Measurements from ENCODE around the gene NKIRAS2.

NKIRAS2 gene

GRCh38 chr17:42027961-42028790 is 8.3 kb downstream of the NKIRAS2 start:
- Mint-ChIP-seq H3K4me1 (ENCODE audit: low read depth) (peaks cover 9% of the 10 kb centered on the region), H3K27ac (no peak overlapping the region), H3K27me3 (ENCODE audit: low read depth) (no peaks in the 10 kb centered on the region), H3K4me3 (no peak overlapping the region), H3K9me3 (no peaks in the 10 kb centered on the region), H3K36me3 (ENCODE audit: low read depth) (peaks cover 6% of the 10 kb centered on the region)

GRCh38 chr17:42028791-42029127 is 8.9 kb downstream of the NKIRAS2 start:
- Mint-ChIP-seq H3K9me3 (no peaks in the 10 kb centered on the region), H3K27me3 (ENCODE audit: low read depth) (no peaks in the 10 kb centered on the region), H3K4me1 (ENCODE audit: low read depth) (peaks cover 11% of the 10 kb centered on the region), H3K27ac (peak overlapping the region; percentile 38), H3K4me3 (no peak overlapping the region), H3K36me3 (ENCODE audit: low read depth) (peaks cover 6% of the 10 kb centered on the region)

GRCh38 chr17:42031584-42031983 is 11.7 kb downstream of the NKIRAS2 start:
- Mint-ChIP-seq H3K36me3 (ENCODE audit: low read depth) (no peaks in the 10 kb centered on the region), H3K9me3 (no peaks in the 10 kb centered on the region), H3K27me3 (ENCODE audit: low read depth) (no peaks in the 10 kb centered on the region), H3K27ac (no peak overlapping the region), H3K4me3 (no peak overlapping the region), H3K4me1 (ENCODE audit: low read depth) (peaks cover 12% of the 10 kb centered on the region)

GRCh38 chr17:42034059-42034458 is 14.2 kb downstream of the NKIRAS2 start:
- peaks cover 8% of the 10 kb centered on the region for H3K4me1 Mint-ChIP-seq (ENCODE audit: low read depth)
- no peaks in the 10 kb centered on the region for H3K27me3 Mint-ChIP-seq (ENCODE audit: low read depth)
- H3K36me3 Mint-ChIP-seq (ENCODE audit: low read depth) = no peaks in the 10 kb centered on the region
- no peak overlapping the region for H3K4me3 Mint-ChIP-seq
- H3K9me3 Mint-ChIP-seq = no peaks in the 10 kb centered on the region
- peak overlapping the region; percentile 22 for H3K27ac Mint-ChIP-seq

GRCh38 chr17:42038221-42038973 is 18.5 kb downstream of the NKIRAS2 start:
- peak overlapping the region; percentile 15 for H3K27ac Mint-ChIP-seq
- H3K4me3 Mint-ChIP-seq = no peak overlapping the region
- H3K4me1 Mint-ChIP-seq (ENCODE audit: low read depth) = peaks cover 8% of the 10 kb centered on the region
- no peaks in the 10 kb centered on the region for H3K36me3 Mint-ChIP-seq (ENCODE audit: low read depth)
- no peaks in the 10 kb centered on the region for H3K9me3 Mint-ChIP-seq
- peaks cover 5% of the 10 kb centered on the region for H3K27me3 Mint-ChIP-seq (ENCODE audit: low read depth)

- H3K4me1 Mint-ChIP-seq (ENCODE audit: low read depth) = no peaks in the 10 kb centered on the region
- H3K36me3 Mint-ChIP-seq (ENCODE audit: low read depth) = no peaks in the 10 kb centered on the region
- no peak overlapping the region for H3K4me3 Mint-ChIP-seq
- no peak overlapping the region for H3K27ac Mint-ChIP-seq
- peaks cover 5% of the 10 kb centered on the region for H3K27me3 Mint-ChIP-seq (ENCODE audit: low read depth)
- no peaks in the 10 kb centered on the region for H3K9me3 Mint-ChIP-seq
Observed at GRCh38 chr17:42039794-42040763, 20.2 kb downstream of the NKIRAS2 start.

GRCh38 chr17:42040818-42041217 is 20.9 kb downstream of the NKIRAS2 start:
- Mint-ChIP-seq H3K4me1 (ENCODE audit: low read depth) (no peaks in the 10 kb centered on the region), H3K4me3 (no peak overlapping the region), H3K27me3 (ENCODE audit: low read depth) (peaks cover 9% of the 10 kb centered on the region), H3K27ac (no peak overlapping the region), H3K9me3 (no peaks in the 10 kb centered on the region), H3K36me3 (ENCODE audit: low read depth) (no peaks in the 10 kb centered on the region)

GRCh38 chr17:42041619-42042018 is 21.7 kb downstream of the NKIRAS2 start:
- Mint-ChIP-seq H3K27ac (no peak overlapping the region), H3K9me3 (no peaks in the 10 kb centered on the region), H3K4me3 (no peak overlapping the region), H3K27me3 (ENCODE audit: low read depth) (peaks cover 11% of the 10 kb centered on the region), H3K36me3 (ENCODE audit: low read depth) (no peaks in the 10 kb centered on the region), H3K4me1 (ENCODE audit: low read depth) (no peaks in the 10 kb centered on the region)

GRCh38 chr17:42042598-42043319 is 22.9 kb downstream of the NKIRAS2 start:
- Mint-ChIP-seq H3K36me3 (ENCODE audit: low read depth) (no peaks in the 10 kb centered on the region), H3K4me1 (ENCODE audit: low read depth) (no peaks in the 10 kb centered on the region), H3K4me3 (no peak overlapping the region), H3K9me3 (no peaks in the 10 kb centered on the region), H3K27ac (no peak overlapping the region), H3K27me3 (ENCODE audit: low read depth) (peaks cover 11% of the 10 kb centered on the region)

GRCh38 chr17:42045719-42046118 is 25.8 kb downstream of the NKIRAS2 start:
- Mint-ChIP-seq H3K27me3 (ENCODE audit: low read depth) (peaks cover 31% of the 10 kb centered on the region), H3K9me3 (no peaks in the 10 kb centered on the region), H3K4me1 (ENCODE audit: low read depth) (peaks cover 2% of the 10 kb centered on the region), H3K27ac (no peak overlapping the region), H3K4me3 (no peak overlapping the region), H3K36me3 (ENCODE audit: low read depth) (no peaks in the 10 kb centered on the region)

- H3K4me1 Mint-ChIP-seq (ENCODE audit: low read depth) = peaks cover 4% of the 10 kb centered on the region
- no peaks in the 10 kb centered on the region for H3K36me3 Mint-ChIP-seq (ENCODE audit: low read depth)
- peaks cover 43% of the 10 kb centered on the region for H3K27me3 Mint-ChIP-seq (ENCODE audit: low read depth)
- H3K9me3 Mint-ChIP-seq = no peaks in the 10 kb centered on the region
- H3K4me3 Mint-ChIP-seq = no peak overlapping the region
- no peak overlapping the region for H3K27ac Mint-ChIP-seq
Observed at GRCh38 chr17:42047343-42047742, 27.5 kb downstream of the NKIRAS2 start.

- no peaks in the 10 kb centered on the region for H3K36me3 Mint-ChIP-seq (ENCODE audit: low read depth)
- H3K4me3 Mint-ChIP-seq = peak overlapping the region; percentile 59
- H3K9me3 Mint-ChIP-seq = no peaks in the 10 kb centered on the region
- peaks cover 59% of the 10 kb centered on the region for H3K27me3 Mint-ChIP-seq (ENCODE audit: low read depth)
- H3K27ac Mint-ChIP-seq = no peak overlapping the region
- H3K4me1 Mint-ChIP-seq (ENCODE audit: low read depth) = peaks cover 4% of the 10 kb centered on the region
Observed at GRCh38 chr17:42049834-42050392, 30.0 kb downstream of the NKIRAS2 start.

GRCh38 chr17:42050393-42051012 is 30.6 kb downstream of the NKIRAS2 start, which contains the start of gene C17orf113:
Gene C17orf113 (minus strand): TSS chr17:42050601. CDS start chr17:42043376, 7,225 bp downstream.
- Mint-ChIP-seq H3K27me3 (ENCODE audit: low read depth) (peaks cover 59% of the 10 kb centered on the region), H3K4me3 (peak within 1 kb of the TSS; percentile 67), H3K9me3 (no peaks in the 10 kb centered on the region), H3K4me1 (ENCODE audit: low read depth) (peaks cover 4% of the 10 kb centered on the region), H3K27ac (no peak within 1 kb of the TSS), H3K36me3 (ENCODE audit: low read depth) (no peaks in the 10 kb centered on the region)
